ENCODE results near the gene DCHS2. TPM values are rescaled to one million over a fixed set of nuclear protein-coding genes. Genes with fewer than 3 reads are reported as not detected.
A peak's percentile ranks its signal among the peaks of the same experiment; 100 is the strongest.

Gene DCHS2
- total RNA-seq, 1 experiment from 2014 or later: not detected

DNA sequence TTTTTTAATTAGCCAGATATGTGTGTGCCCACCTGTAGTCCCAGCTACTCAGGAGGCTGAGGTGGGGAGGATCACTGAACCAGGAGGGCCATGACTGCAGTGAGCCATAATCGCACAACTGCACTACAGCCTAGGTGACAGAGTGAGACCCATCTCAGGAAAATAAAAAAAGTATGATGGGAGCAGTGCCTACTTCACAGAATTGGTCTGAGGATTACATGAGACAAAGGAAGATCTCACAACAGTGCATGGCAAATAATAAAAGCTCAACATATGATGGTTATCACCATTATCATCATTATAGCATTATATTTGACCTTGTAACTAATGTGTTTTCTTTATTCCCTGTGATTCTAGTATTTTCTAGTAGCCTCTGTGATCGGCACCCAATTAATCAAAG lies 19.9 kb upstream of the DCHS2 start:
- CTCF ChIA-PET: no interaction called here
- no peaks in the 10 kb centered on the region for H3K4me1 Mint-ChIP-seq (ENCODE audit: low read depth, unreplicated experiment)
- Histone ChIP-seq H3K4me3 (ENCODE audit: low read depth, low read length) (no peak overlapping the region), H3K36me3 (ENCODE audit: control insufficient read depth, insufficient read depth, low read length) (no peaks in the 10 kb centered on the region), H3K9me3 (no peaks in the 10 kb centered on the region), H3K4me1 (0 out of 2 replicates have a peak, but pooled peaks cover 4% of the 10 kb centered on the region), H3K27me3 (replicated peaks; ENCODE audit: control insufficient read depth, insufficient read depth, low read length) (no peaks in the 10 kb centered on the region)
- intact Hi-C loops (cut with micrococcal nuclease; ENCODE audit: unreplicated experiment): no loop called here
- POLR2A ChIA-PET: no interaction called here
- BruUV-seq (replicated peaks): no TSS peak
- no peaks in the 10 kb centered on the region for H3K36me3 Mint-ChIP-seq (ENCODE audit: insufficient read depth, unreplicated experiment)
- H3K4me3 Mint-ChIP-seq (ENCODE audit: unreplicated experiment): no peak overlapping the region
- no peaks in the 10 kb centered on the region for H3K9me3 Mint-ChIP-seq (ENCODE audit: unreplicated experiment)
- H3K27ac Mint-ChIP-seq (ENCODE audit: unreplicated experiment): no peak overlapping the region
- TF ChIP-seq CTCF (IDR thresholded peaks at IDR 0.05; ENCODE audit: insufficient read depth in 1 of 2, low read depth in 1 of 2, low read length in 1 of 2, severe bottlenecking in 1 of 2, unreplicated experiment in 1 of 2): no peak
- no peak for DNase-seq
- peaks cover 10% of the 10 kb centered on the region for H3K27me3 Mint-ChIP-seq (ENCODE audit: insufficient read depth, unreplicated experiment)

DNA sequence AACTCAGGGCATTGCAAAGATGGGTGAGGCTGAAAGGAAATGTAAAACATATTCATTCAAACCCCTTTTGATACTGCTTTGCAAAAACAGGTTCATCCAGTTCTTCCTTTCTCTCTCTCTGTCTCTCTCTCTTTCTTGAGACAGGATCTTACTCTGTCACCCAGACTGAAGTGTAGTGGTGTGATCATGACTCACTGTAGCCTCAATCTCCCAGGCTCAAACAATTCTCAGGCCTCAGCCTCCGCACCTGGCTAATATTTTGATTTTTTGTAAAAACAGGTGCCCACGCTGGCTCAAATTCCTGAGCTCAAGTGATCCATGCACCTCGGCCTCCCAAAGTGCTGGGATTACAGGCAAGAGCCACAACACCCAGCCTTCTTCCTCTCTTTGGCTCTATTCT lies 15.6 kb upstream of the DCHS2 start:
- no peak for TF ChIP-seq CTCF (IDR thresholded peaks at IDR 0.05; ENCODE audit: insufficient read depth in 1 of 2, low read depth in 1 of 2, low read length in 1 of 2, severe bottlenecking in 1 of 2, unreplicated experiment in 1 of 2)
- ChIA-PET CTCF (interaction anchor here (1.2 to 2.2 kb wide), 4 partner anchors 91 to 113 kb away, joined by 3 to 10 read pairs (median 8); no protein-coding TSS in a partner anchor), POLR2A (no interaction called here)
- Histone ChIP-seq H3K27me3 (replicated peaks; ENCODE audit: control insufficient read depth, insufficient read depth, low read length) (no peaks in the 10 kb centered on the region), H3K4me3 (ENCODE audit: low read depth, low read length) (no peak overlapping the region), H3K4me1 (0 out of 2 replicates have a peak, but pooled peaks cover 7% of the 10 kb centered on the region), H3K9me3 (no peaks in the 10 kb centered on the region), H3K36me3 (ENCODE audit: control insufficient read depth, insufficient read depth, low read length) (no peaks in the 10 kb centered on the region)
- Mint-ChIP-seq H3K9me3 (ENCODE audit: unreplicated experiment) (no peaks in the 10 kb centered on the region), H3K36me3 (ENCODE audit: insufficient read depth, unreplicated experiment) (no peaks in the 10 kb centered on the region), H3K27ac (ENCODE audit: unreplicated experiment) (no peak overlapping the region), H3K4me3 (ENCODE audit: unreplicated experiment) (no peak overlapping the region), H3K4me1 (ENCODE audit: low read depth, unreplicated experiment) (no peaks in the 10 kb centered on the region), H3K27me3 (ENCODE audit: insufficient read depth, unreplicated experiment) (peaks cover 24% of the 10 kb centered on the region)
- intact Hi-C loops (cut with micrococcal nuclease; ENCODE audit: unreplicated experiment): loop anchor here (2.0 to 10.0 kb wide), 3 partner anchors 14 to 732 kb away; no protein-coding TSS in a partner anchor
- BruUV-seq (replicated peaks): no TSS peak
- DNase-seq: no peak

DNA sequence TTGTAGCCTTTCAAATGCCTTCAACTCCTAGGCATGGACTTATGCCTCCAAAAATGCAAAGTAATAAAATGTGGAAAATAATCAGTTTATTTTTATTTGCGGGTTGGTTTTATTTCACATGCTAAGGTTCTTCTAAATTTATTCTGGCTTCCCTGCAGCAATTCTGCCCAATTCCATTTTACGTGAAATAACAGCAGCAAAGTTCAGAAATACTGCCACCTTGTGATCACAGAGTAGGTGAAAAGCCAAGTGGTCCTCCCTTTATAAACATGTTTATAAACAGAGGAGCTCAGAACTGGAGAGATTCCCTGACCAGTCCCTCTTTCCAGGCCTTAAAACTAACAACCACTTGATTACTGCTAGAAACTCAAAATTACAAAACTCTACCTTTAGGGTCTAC lies 14.7 kb upstream of the DCHS2 start:
- Mint-ChIP-seq H3K4me1 (ENCODE audit: low read depth, unreplicated experiment) (no peaks in the 10 kb centered on the region), H3K27me3 (ENCODE audit: insufficient read depth, unreplicated experiment) (peaks cover 24% of the 10 kb centered on the region), H3K27ac (ENCODE audit: unreplicated experiment) (no peak overlapping the region), H3K9me3 (ENCODE audit: unreplicated experiment) (no peaks in the 10 kb centered on the region), H3K4me3 (ENCODE audit: unreplicated experiment) (no peak overlapping the region), H3K36me3 (ENCODE audit: insufficient read depth, unreplicated experiment) (no peaks in the 10 kb centered on the region)
- no peaks in the 10 kb centered on the region for H3K36me3 ChIP-seq (ENCODE audit: control insufficient read depth, insufficient read depth, low read length)
- H3K9me3 ChIP-seq: no peaks in the 10 kb centered on the region
- TF ChIP-seq CTCF (IDR thresholded peaks at IDR 0.05; ENCODE audit: insufficient read depth in 1 of 2, low read depth in 1 of 2, low read length in 1 of 2, severe bottlenecking in 1 of 2, unreplicated experiment in 1 of 2): peak; percentile 35 to 44
- 0 out of 2 replicates have a peak, but pooled peaks cover 7% of the 10 kb centered on the region for H3K4me1 ChIP-seq
- no peaks in the 10 kb centered on the region for H3K27me3 ChIP-seq (replicated peaks; ENCODE audit: control insufficient read depth, insufficient read depth, low read length)
- H3K4me3 ChIP-seq (ENCODE audit: low read depth, low read length): no peak overlapping the region
- peak in 1 of 2 experiments; percentile 20 for DNase-seq
- ChIA-PET POLR2A (no interaction called here), CTCF (interaction anchor here (0.6 to 2.2 kb wide), 9 partner anchors 10 to 176 kb away, joined by 3 to 10 read pairs (median 6); no protein-coding TSS in a partner anchor)
- intact Hi-C loops (cut with micrococcal nuclease; ENCODE audit: unreplicated experiment): loop anchor here (1.0 to 10.0 kb wide), 5 partner anchors 13 to 731 kb away; no protein-coding TSS in a partner anchor
- no TSS peak for BruUV-seq (replicated peaks)
